ENCODE data around the gene SGPL1.

GRCh38 chr10:70846795-70847194, 31.0 kb downstream of the SGPL1 start:
- TF ChIP-seq GATA3 (IDR thresholded peaks at IDR 0.05; ENCODE audit: low read depth, low read length) (no peak), GATA2 (IDR thresholded peaks at IDR 0.05; ENCODE audit: low read depth, low read length) (no peak)

All from SH-SY5Y (cell line).